Measurements from ENCODE around the gene ATXN10.

The ATXN10 gene

DNA sequence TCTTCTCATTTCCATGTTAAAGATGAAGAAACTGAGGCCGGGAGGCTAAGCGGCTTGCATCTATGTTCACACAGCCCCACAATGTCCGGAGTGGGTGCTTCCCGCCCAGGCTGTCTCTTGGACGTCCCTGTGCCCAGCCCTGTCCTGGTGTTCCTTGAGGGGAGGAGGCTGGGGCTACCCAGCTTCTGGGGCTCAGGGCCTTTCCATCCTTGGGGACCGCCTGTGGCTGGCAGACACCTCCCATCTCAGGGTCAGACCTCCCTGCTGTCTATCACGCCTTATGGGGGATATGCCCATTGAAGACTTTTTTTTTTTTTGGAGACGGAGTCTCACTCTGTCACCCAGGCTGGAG, 209.9 kb downstream of the ATXN10 start:
- no peak overlapping the region for H3K4me2 ChIP-seq (ENCODE audit: low read length)
- no peaks in the 10 kb centered on the region for H3K79me2 ChIP-seq (ENCODE audit: low read length)
- H3K27ac ChIP-seq (ENCODE audit: low read length): no peak overlapping the region
- H2AFZ ChIP-seq (ENCODE audit: low read depth, low read length): no peak overlapping the region
- no peaks in the 10 kb centered on the region for H3K27me3 ChIP-seq (ENCODE audit: low read depth, low read length)
- H3K9me3 ChIP-seq (ENCODE audit: insufficient read depth, low read length): no peaks in the 10 kb centered on the region
- no peaks in the 10 kb centered on the region for H3K4me1 ChIP-seq (ENCODE audit: low read length)
- no peak overlapping the region for H3K4me3 ChIP-seq (ENCODE audit: low read length)
- H3K36me3 ChIP-seq (replicated peaks; ENCODE audit: low read depth, low read length): no peaks in the 10 kb centered on the region
- no peaks in the 10 kb centered on the region for H4K20me1 ChIP-seq (ENCODE audit: insufficient read depth, low read length)
- no peak overlapping the region for H3K9ac ChIP-seq (ENCODE audit: low read length)
- TF ChIP-seq, protein P1, sequence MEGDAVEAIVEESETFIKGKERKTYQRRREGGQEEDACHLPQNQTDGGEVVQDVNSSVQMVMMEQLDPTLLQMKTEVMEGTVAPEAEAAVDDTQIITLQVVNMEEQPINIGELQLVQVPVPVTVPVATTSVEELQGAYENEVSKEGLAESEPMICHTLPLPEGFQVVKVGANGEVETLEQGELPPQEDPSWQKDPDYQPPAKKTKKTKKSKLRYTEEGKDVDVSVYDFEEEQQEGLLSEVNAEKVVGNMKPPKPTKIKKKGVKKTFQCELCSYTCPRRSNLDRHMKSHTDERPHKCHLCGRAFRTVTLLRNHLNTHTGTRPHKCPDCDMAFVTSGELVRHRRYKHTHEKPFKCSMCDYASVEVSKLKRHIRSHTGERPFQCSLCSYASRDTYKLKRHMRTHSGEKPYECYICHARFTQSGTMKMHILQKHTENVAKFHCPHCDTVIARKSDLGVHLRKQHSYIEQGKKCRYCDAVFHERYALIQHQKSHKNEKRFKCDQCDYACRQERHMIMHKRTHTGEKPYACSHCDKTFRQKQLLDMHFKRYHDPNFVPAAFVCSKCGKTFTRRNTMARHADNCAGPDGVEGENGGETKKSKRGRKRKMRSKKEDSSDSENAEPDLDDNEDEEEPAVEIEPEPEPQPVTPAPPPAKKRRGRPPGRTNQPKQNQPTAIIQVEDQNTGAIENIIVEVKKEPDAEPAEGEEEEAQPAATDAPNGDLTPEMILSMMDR (IDR thresholded peaks at IDR 0.05; ENCODE audit: low read depth, low read length): no peak
- no peak for TF ChIP-seq EZH2phosphoT487 (IDR thresholded peaks at IDR 0.05; ENCODE audit: low read depth)

- H3K4me2 ChIP-seq (ENCODE audit: low read length): no peak overlapping the region
- no peak overlapping the region for H3K9ac ChIP-seq (ENCODE audit: low read length)
- H3K27ac ChIP-seq (ENCODE audit: low read length): no peak overlapping the region
- H3K36me3 ChIP-seq (replicated peaks; ENCODE audit: low read depth, low read length): no peaks in the 10 kb centered on the region
- no peaks in the 10 kb centered on the region for H4K20me1 ChIP-seq (ENCODE audit: insufficient read depth, low read length)
- H3K4me3 ChIP-seq (ENCODE audit: low read length): no peak overlapping the region
- no peaks in the 10 kb centered on the region for H3K4me1 ChIP-seq (ENCODE audit: low read length)
- H3K9me3 ChIP-seq (ENCODE audit: insufficient read depth, low read length): no peaks in the 10 kb centered on the region
- H2AFZ ChIP-seq (ENCODE audit: low read depth, low read length): no peak overlapping the region
- TF ChIP-seq EZH2phosphoT487 (IDR thresholded peaks at IDR 0.05; ENCODE audit: low read depth): no peak
- TF ChIP-seq, protein P1 (IDR thresholded peaks at IDR 0.05; ENCODE audit: low read depth, low read length): no peak
- no peaks in the 10 kb centered on the region for H3K79me2 ChIP-seq (ENCODE audit: low read length)
- no peaks in the 10 kb centered on the region for H3K27me3 ChIP-seq (ENCODE audit: low read depth, low read length)
These were observed 211.5 kb downstream of the ATXN10 start for GRCh38 chr22:45882881-45883810.

GRCh38 chr22:45883811-45884170, 212.2 kb downstream of the ATXN10 start:
- Histone ChIP-seq H3K27me3 (ENCODE audit: low read depth, low read length) (no peaks in the 10 kb centered on the region), H2AFZ (ENCODE audit: low read depth, low read length) (no peak overlapping the region), H4K20me1 (ENCODE audit: insufficient read depth, low read length) (no peaks in the 10 kb centered on the region), H3K4me1 (ENCODE audit: low read length) (no peaks in the 10 kb centered on the region), H3K27ac (ENCODE audit: low read length) (no peak overlapping the region), H3K4me2 (ENCODE audit: low read length) (no peak overlapping the region), H3K9me3 (ENCODE audit: insufficient read depth, low read length) (no peaks in the 10 kb centered on the region), H3K79me2 (ENCODE audit: low read length) (no peaks in the 10 kb centered on the region), H3K36me3 (replicated peaks; ENCODE audit: low read depth, low read length) (no peaks in the 10 kb centered on the region), H3K4me3 (ENCODE audit: low read length) (no peak overlapping the region), H3K9ac (ENCODE audit: low read length) (no peak overlapping the region)
- TF ChIP-seq EZH2phosphoT487 (IDR thresholded peaks at IDR 0.05; ENCODE audit: low read depth): no peak
- TF ChIP-seq, protein P1 (IDR thresholded peaks at IDR 0.05; ENCODE audit: low read depth, low read length): no peak

- no peak overlapping the region for H3K27ac ChIP-seq (ENCODE audit: low read length)
- H3K9me3 ChIP-seq (ENCODE audit: insufficient read depth, low read length): no peaks in the 10 kb centered on the region
- H3K4me1 ChIP-seq (ENCODE audit: low read length): no peaks in the 10 kb centered on the region
- H3K4me3 ChIP-seq (ENCODE audit: low read length): no peak overlapping the region
- H4K20me1 ChIP-seq (ENCODE audit: insufficient read depth, low read length): no peaks in the 10 kb centered on the region
- no peak overlapping the region for H3K9ac ChIP-seq (ENCODE audit: low read length)
- no peak overlapping the region for H2AFZ ChIP-seq (ENCODE audit: low read depth, low read length)
- no peaks in the 10 kb centered on the region for H3K79me2 ChIP-seq (ENCODE audit: low read length)
- no peak overlapping the region for H3K4me2 ChIP-seq (ENCODE audit: low read length)
- no peak for TF ChIP-seq EZH2phosphoT487 (IDR thresholded peaks at IDR 0.05; ENCODE audit: low read depth)
- H3K36me3 ChIP-seq (replicated peaks; ENCODE audit: low read depth, low read length): no peaks in the 10 kb centered on the region
- no peaks in the 10 kb centered on the region for H3K27me3 ChIP-seq (ENCODE audit: low read depth, low read length)
These were observed 212.8 kb downstream of the ATXN10 start for GRCh38 chr22:45884201-45885062.

Data from OCI-LY3 (cell line).